Stimulated activated CD8-positive, alpha-beta memory T cell treated with anti-CD3 and anti-CD28 coated beads, Interleukin-4, amount 100 ng/mL, for 1 hour (primary cell): ENCODE results near the gene STXBP4.

Experiments used
- DNase-seq, 2 donors: peaks; one replicate each; pipeline ENCODE4 v3.0.0-alpha.2; 2020; ENCODE audit warnings: low read depth in 2 of 2, low spot score in 1 of 2

STXBP4 gene

GRCh38 chr17:55168958-55169687 is 200.6 kb downstream of the STXBP4 start:
- DNase-seq, result no peak

- DNase-seq, result no peak
Measured at GRCh38 chr17:55171634-55172328, 203.2 kb downstream of the STXBP4 start.

GRCh38 chr17:55172612-55173011 is 204.0 kb downstream of the STXBP4 start:
- DNase-seq, result no peak

GRCh38 chr17:55174133-55174532 is 205.6 kb downstream of the STXBP4 start:
- no peak for DNase-seq

GRCh38 chr17:55175788-55176427 is 207.3 kb downstream of the STXBP4 start:
- no peak for DNase-seq

GRCh38 chr17:55177159-55177854 is 208.7 kb downstream of the STXBP4 start:
- DNase-seq, result no peak

- no peak for DNase-seq
Measured at GRCh38 chr17:55177855-55178217, 209.3 kb downstream of the STXBP4 start.

GRCh38 chr17:55186937-55187770 is 218.6 kb downstream of the STXBP4 start:
- DNase-seq, result no peak

GRCh38 chr17:55190748-55191147 is 222.2 kb downstream of the STXBP4 start:
- DNase-seq, result no peak

GRCh38 chr17:55198690-55199370 is 230.3 kb downstream of the STXBP4 start:
- DNase-seq, result no peak

- DNase-seq, result no peak
Measured at GRCh38 chr17:55200904-55201303, 232.3 kb downstream of the STXBP4 start.

- no peak for DNase-seq
Measured at GRCh38 chr17:55201308-55201932, 232.9 kb downstream of the STXBP4 start.

GRCh38 chr17:55202896-55203295 is 234.3 kb downstream of the STXBP4 start:
- DNase-seq, result no peak

- DNase-seq, result no peak
Measured at GRCh38 chr17:55208078-55208812, 239.7 kb downstream of the STXBP4 start.

- no peak for DNase-seq
Measured at GRCh38 chr17:55210292-55210691, 241.7 kb downstream of the STXBP4 start.

GRCh38 chr17:55212880-55213279 is 244.3 kb downstream of the STXBP4 start:
- no peak for DNase-seq

GRCh38 chr17:55215711-55216110 is 247.1 kb downstream of the STXBP4 start:
- DNase-seq, result no peak

GRCh38 chr17:55216888-55217287 is 248.3 kb downstream of the STXBP4 start:
- DNase-seq, result no peak

GRCh38 chr17:55219459-55219858 is 250.9 kb downstream of the STXBP4 start:
- no peak for DNase-seq
